Embryonic facial prominence (tissue), 1 donor: ENCODE results near the gene RFTN2.

Experiments
- DNase-seq: peaks from one replicate; pipeline ENCODE4 v3.0.0-alpha.2; 2016; ENCODE audit errors: extremely low spot score

The RFTN2 gene

GRCh38 chr2:197548582-197548981, 126.8 kb downstream of the RFTN2 start:
- no peak for DNase-seq

- no peak for DNase-seq
These were observed 128.1 kb downstream of the RFTN2 start for GRCh38 chr2:197547163-197547900.

- DNase-seq, result no peak
These were observed 132.2 kb downstream of the RFTN2 start for GRCh38 chr2:197543206-197543605.

- DNase-seq, result no peak
These were observed 135.7 kb downstream of the RFTN2 start for GRCh38 chr2:197539734-197540133.

- no peak for DNase-seq
These were observed 137.0 kb downstream of the RFTN2 start for GRCh38 chr2:197538412-197538811.
